HG03460 (cell line): ENCODE results near the gene CFAP107.

Source experiments
- ATAC-seq: cut with Tn5 transposase; IDR thresholded peaks from one replicate; pipeline ENCODE4 v1.9.1; 2021; ENCODE audit not compliant: unreplicated experiment

The CFAP107 gene

GRCh38 chr1:12739613-12740012 is 6.4 kb upstream of the CFAP107 start:
- ATAC-seq: no peak

- ATAC-seq: no peak
Measured at GRCh38 chr1:12741946-12742345, 4.1 kb upstream of the CFAP107 start.

- no peak for ATAC-seq
Measured at GRCh38 chr1:12745126-12745991, 641 bp upstream of the CFAP107 start.

- no peak for ATAC-seq
Measured at GRCh38 chr1:12748778-12749355, 2.9 kb downstream of the CFAP107 start.

GRCh38 chr1:12754738-12755137 is 8.7 kb downstream of the CFAP107 start:
- ATAC-seq: no peak

GRCh38 chr1:12756273-12756672 is 10.3 kb downstream of the CFAP107 start:
- ATAC-seq: no peak

GRCh38 chr1:12756768-12757413 is 10.9 kb downstream of the CFAP107 start:
- ATAC-seq: no peak

- ATAC-seq: no peak
Measured at GRCh38 chr1:12757836-12758235, 11.8 kb downstream of the CFAP107 start.

GRCh38 chr1:12760256-12760795 is 14.3 kb downstream of the CFAP107 start:
- ATAC-seq: no peak

GRCh38 chr1:12761781-12762180 is 15.8 kb downstream of the CFAP107 start:
- ATAC-seq: no peak

- ATAC-seq: no peak
Measured at GRCh38 chr1:12762766-12763165, 16.8 kb downstream of the CFAP107 start.

- ATAC-seq: no peak
Measured at GRCh38 chr1:12763479-12763878, 17.5 kb downstream of the CFAP107 start.

GRCh38 chr1:12764016-12764415 is 18.0 kb downstream of the CFAP107 start:
- ATAC-seq: no peak

GRCh38 chr1:12769031-12769430 is 23.0 kb downstream of the CFAP107 start:
- no peak for ATAC-seq

GRCh38 chr1:12769976-12770505 is 24.0 kb downstream of the CFAP107 start:
- no peak for ATAC-seq

GRCh38 chr1:12770620-12771019 is 24.6 kb downstream of the CFAP107 start:
- no peak for ATAC-seq

GRCh38 chr1:12771186-12771585 is 25.2 kb downstream of the CFAP107 start:
- no peak for ATAC-seq

- ATAC-seq: no peak
Measured at GRCh38 chr1:12772520-12772919, 26.5 kb downstream of the CFAP107 start.

- ATAC-seq: no peak
Measured at GRCh38 chr1:12773438-12773837, 27.4 kb downstream of the CFAP107 start, which contains the start of gene PRAMEF12. Gene PRAMEF12 (plus strand): TSS chr1:12773738. CDS start chr1:12774868, 1,130 bp downstream.

GRCh38 chr1:12774801-12775345 is 28.9 kb downstream of the CFAP107 start:
- ATAC-seq: no peak

GRCh38 chr1:12775443-12775842 is 29.4 kb downstream of the CFAP107 start:
- no peak for ATAC-seq
